ENCODE data around the gene PLAA.

Gene PLAA

DNA sequence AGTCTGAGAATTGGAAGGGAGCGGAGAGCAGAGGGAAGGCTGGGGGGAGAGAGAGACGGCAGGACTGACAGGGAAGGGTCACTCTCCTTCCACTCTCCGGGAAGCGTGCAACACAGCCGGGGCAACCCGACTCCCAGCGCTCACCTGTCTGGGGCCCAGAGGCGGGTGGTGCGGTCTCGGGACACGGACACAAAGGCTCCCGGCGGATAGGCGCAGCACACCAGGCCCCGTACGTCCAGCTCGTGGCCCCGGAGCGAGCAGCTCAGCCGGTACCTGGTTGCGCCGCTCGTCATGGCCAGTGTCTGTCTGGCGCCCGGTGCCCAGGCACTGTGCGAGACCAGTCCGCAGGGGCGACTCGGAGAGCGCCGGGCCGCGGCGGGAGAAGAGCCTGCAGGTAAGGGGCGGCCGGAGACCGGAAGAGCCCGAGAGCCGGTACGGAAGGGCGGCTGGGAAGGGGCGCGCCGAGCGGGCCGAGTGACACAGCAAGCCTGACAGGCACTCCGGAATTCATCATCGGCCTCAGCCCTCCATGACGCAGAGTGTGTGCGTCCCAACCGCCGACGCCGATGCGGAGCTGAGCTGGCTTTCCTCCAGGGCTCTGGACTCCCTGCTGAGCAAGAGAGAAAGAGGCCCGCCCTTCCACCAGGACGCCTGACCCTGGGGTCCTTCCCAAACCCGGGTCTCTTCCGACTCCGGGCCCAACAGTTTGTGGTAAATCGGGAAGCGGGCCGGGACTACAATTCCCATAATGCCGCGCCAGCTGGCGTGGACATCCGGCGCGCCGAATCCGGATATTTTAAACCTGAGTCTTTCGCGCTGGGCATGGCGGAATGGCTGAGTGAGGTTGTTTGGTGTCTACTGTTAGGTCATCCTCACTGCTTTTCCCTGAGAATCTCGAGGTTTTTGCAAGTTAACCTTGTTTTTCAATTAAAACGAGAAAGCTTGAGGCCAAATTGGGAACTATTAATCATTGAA, at the start of gene PLAA:
PLAA (minus strand) TSS at position 490 of the 975 bp plus-strand sequence; CDS start at position 293, 197 bp downstream.
- DNase-seq (ENCODE audit: low spot score) = peak; percentile 81

DNA sequence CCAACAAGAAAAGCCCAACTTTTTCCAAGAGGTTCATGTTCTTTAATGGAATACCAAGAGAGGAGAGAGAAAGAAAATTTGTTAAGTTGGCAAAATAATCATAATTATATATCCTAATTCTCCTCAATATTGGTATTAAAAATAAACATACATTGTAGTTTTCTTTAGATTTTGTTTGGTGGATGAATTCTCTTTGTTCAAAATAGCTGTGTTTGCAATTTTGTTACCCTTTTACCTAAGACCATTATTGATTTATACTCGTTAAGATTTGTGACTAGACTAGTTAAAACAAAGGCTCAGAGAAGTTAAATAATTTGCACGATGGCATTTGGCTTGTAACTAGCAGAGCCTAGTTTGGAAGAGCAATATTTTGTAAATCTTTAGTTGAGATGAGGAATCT, 48.8 kb upstream of the PLAA start:
- no peak for DNase-seq (ENCODE audit: low spot score)

DNA sequence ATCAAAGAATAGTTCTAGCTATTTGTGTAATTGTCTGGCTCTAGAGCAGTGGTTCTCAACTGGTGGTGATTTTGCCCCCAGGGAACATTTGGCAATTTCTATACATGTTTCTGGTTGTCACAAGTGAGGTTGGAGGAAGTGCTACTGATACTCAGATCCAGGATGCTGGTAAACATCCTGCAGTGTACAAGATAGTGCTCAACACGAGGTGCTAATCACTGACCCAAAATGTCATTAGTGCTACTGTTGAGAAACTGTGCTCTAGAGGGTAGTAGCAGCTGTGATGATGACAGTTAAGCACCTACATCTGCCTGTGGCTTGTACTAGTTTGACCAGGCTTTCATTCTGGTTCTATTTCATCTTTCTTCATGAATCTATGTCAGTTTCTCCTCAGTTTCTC, 36.3 kb upstream of the PLAA start:
- no peak for DNase-seq (ENCODE audit: low spot score)

DNA sequence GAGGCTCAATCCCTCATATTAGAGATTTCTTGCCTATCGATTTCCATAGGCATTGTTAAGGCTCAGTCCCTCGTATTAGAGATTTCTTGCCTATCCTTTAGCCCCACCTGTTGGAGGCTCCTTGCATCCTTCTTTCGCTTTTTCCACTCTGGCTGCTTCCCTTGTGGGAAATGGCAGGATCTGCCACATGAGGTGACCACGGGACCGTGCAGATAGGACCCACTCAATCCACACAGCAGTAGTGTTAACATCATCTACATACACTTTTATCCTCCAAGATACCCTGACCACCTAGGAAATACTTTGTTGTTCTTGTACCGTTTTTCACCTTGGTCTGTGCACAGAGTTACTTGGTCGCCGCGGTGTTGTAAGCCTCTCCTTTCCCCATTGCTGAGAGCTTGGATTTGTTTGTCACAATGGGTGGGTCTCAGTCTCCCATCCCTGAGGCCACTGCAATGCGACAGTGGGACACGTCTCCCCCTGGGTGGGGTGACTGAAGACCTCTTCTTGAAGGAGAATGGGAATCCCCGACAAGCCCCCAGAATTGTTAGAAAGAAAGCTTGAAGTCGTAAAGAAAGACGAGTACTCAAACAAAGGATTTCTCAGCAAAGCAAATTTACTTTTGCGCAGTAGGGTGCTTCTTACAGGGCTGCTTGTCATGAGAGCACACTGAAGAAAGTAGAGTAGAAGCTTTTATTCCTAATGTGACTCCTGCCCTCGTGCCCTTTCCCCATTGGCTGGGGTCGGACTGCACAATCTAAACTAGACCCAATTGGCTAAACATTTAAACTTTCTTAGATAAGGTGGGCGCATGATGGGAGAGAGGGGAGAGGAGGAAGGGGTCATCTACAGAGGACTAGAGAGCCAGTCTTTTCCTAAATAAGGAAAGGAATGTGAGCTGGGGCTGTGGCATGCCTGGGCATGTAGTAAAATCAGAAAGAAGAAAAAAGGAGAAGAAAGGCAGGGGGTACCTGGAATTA, 29.0 kb upstream of the PLAA start:
- DNase-seq (ENCODE audit: low spot score) = peak; percentile 17

DNA sequence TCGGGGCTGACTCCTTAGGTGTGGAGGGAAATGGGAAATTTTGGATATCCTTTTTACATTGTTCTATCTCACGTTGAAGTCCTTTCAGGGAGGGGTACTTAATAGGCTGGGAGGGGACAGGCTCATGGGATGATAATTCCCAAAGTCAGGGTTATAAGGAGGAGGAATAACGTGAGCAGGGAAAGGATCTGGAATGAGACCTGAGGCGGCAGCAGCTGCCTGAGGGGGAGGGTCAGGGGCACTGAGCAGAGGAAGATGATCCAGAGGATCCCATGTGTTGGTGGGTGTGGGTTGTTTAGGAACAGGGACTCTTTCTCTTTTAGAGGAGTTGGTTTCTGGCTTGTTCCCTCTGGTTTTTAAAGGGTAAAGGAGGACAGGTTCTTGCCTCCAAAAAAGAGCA, 27.9 kb upstream of the PLAA start:
- no peak for DNase-seq (ENCODE audit: low spot score)

DNA sequence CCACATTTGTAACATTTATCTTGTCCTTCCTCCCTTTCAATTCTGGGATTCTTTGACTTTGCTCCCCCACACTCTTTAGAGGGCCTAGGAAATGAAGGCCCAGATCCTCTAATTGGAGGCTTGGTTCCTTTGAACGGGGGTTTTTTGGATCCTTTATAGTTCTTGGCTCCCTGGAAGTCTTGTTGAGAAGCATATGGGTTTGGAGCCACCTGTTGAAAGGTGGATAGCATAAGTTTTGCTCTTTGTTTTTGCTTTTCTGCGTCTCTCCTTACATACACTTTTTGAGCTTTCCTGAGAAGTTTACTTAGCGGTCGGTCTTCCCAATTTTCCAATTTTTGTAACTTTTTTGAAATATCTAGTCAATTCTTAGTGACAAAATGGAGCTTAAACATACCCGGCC, 26.9 kb upstream of the PLAA start:
- DNase-seq (ENCODE audit: low spot score) = no peak

DNA sequence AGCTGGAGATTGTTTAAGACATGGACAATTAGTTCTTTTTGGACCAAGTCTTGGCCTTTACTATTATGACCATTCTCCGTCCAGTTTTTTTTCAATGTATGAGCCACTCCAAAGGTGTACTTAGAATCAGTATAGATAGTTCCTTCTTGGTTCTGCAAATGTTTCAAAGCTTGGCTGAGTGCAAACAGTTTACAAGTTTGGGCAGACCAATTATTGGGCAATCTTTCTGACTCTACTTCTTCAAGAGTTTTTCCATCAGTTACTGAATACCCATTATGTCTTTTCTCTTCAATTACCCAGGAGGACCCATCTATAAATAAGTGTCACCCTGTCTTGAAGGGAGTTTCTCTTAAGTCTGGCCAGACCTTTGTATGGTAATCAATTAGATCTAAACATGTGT, 24.7 kb upstream of the PLAA start:
- DNase-seq (ENCODE audit: low spot score) = no peak

DNA sequence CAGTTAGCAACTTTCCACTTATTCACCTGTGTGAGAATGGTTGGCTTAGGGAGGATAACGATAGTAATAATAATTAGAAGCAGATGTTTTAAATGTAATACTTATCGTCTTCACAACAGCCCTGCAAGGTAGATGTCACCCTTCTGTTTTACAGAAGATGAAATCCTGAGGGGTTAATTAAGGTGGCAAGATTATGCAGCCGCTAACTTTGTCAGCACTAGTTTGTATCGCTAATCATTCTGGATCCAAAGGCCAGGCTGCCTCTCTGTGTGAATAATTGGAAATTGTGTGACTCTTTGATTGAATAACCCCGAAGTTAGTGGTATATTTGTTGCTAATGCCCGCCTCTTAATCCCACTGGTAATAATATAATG, 9.8 kb upstream of the PLAA start:
- DNase-seq (ENCODE audit: low spot score) = no peak

DNA sequence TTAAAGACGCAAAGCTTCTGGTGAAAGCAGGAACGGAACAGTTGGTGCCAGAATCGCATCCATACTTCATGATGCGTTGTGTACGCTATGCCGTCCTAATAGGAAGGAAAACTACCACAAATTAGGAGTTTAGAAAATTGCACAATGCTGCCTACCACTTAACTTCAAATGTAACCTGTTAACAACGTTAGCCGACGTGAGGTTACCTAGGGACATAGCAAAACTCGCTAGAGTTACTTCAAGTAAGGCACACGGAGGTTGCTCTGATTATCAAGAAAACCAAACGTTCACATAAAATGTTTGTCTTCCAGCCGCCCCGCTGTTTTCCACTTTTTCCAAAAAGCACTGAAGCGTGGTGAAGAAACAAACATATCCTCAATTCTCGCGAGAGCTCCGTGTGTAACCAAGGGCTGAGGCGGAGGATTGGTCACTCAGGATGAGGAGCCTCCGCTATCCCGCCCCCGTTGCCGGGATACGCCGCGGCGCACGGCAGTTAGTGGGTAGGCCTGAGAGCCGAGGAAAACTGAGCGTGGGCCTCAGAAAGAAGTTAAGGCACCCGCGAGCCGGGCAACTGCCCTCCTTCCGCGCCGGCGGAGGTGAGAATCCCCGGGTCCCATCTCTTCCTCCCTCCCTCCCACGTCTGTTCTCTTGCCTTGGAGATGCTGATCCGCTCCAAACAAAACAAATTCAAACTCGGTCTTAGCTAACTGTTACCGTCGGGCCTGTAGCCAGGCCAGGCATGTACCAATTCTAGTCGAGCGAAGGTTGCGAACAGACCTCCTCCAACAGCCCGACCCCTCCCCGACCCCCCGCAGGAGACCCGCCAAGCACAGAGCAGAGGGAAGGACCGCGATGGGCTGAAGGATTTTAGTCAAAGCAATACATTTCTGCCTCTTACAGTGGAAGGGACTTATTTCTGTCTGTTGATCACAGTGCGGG, 9.1 kb upstream of the PLAA start, which contains the start of gene IFT74:
IFT74 (plus strand) TSS at position 492 of the 939 bp plus-strand sequence. CDS start 5,556 bp downstream, outside the sequence.
- DNase-seq (ENCODE audit: low spot score) = peak; percentile 95

DNA sequence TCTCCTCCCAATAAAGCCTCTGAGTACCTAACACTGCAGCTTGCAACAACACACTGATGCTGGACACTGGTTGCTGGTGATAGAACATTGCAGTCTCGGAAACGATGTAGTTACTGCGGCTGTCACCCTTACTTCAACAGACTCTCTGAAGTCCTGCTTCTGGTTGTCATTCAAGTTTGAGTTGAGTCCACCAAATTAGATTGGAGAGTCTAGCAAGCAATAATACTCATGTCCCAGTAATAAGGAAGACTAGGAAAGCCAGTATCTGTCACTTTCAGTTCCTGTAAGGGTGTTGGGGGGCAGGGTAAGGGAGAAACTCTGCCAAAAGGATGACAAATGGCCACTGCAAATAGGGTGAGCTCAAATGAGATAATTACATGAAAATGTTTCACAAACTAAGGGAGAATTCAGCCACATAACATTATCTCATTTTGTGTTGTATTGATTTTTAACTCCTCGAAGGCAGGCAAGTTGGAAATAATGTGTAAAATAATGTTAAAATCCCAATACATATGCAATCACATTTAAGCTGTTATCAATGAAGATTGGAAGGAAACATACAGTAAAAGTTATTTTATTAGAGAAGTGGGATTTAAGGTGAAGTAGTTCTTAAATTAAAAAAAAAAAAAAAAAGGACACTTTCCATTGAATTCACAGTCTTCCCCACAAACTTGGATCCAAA, 8.3 kb upstream of the PLAA start:
- DNase-seq (ENCODE audit: low spot score) = no peak

DNA sequence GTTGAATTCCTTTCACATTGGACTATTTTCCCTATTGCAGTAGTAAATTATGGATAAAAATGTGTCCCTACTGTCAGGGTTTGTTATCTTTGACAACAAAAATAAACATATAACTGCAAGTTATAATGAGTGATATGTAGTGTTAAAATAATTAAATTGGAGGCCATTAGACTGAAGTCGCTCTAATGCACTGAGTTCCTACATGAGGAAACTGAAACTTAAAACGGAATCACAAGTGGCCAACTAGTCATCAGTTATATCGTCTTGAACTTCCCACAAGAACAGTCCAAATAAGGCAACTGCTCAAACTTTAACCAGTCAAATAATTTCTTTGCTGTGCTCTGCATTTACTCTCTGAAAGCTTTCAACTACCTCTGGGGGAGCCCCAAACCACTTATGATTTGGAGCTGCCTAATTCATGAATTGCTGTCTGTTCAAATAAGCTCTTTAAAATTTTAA, 7.0 kb upstream of the PLAA start:
- DNase-seq (ENCODE audit: low spot score) = peak; percentile 24

DNA sequence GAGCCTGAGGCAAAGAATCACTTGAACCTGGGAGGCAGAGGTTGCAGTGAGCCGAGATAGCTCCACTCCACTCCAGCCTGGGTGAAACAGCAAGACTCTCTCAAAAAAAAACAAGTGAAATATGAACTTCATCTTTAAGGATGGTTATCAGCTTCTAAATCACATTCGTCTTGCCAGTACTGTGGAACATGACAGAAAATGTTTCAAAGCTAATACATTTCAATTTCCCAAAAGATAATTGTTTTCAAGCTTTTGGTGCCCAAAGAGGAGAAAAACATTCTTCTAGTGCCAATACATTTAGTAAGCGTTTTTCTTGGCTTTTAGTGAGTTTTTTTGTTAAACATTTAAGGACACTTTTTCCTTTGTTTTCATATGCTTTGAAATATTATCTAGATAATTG, 4.8 kb upstream of the PLAA start:
- no peak for DNase-seq (ENCODE audit: low spot score)

DNA sequence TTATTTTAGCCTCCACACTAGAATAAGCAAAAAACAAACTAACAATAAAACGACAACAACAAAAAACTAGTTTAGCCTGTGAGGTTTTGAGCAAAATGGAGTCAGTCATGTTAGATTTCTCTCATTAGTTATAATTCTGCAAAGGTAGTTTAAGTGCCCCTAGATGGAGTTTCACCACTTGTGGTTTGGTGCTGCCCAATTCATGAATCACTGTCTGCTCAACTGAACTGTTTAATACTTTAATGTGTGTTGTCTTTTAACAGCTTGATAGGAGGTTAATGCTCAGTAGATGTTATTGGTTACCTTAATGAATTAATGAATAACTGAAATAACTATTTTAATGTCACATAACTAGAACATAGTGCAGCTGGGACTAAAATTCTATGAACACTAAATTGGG, 3.5 kb upstream of the PLAA start:
- DNase-seq (ENCODE audit: low spot score) = no peak

DNA sequence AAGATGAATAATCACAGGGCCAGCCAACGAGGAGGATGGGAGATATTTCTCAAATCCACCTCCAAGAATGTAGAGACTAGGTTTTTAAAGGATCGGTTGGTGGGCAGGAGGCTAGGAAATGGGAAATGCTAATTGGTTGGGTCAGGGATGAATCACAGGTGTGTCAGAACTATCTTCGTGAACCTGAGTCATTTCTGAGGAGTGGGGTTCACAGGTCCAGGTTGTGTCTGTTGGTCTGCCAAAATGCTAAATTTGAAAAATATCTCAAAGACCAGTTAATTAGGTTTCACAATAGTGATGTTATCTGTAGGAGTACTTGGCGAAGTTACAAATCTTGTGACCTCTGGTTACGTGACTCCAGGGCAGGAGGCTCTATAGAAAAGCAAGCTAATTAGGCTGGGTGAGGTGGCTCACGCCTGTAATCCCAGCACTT, 2.6 kb upstream of the PLAA start:
- DNase-seq (ENCODE audit: low spot score) = no peak

DNA sequence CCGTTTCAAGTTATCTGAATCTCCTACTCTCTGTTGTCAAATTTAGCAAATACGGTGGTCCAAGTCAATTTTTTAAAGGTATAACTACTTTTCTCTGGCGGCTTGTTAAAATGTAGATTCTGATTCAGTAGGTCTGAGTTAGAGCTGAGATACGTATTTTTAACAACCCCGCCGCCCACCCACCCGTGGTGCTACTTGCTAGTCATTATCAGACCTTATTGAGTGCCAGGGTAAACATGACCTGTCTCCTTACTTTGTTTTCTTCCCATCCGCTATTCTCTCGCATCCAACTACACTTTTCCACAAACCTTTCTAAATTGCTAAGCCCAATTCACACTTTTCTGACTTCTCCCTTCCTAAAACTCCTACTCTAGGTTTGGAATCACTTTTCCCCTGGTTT, 694 bp upstream of the PLAA start:
- DNase-seq (ENCODE audit: low spot score) = no peak

DNA sequence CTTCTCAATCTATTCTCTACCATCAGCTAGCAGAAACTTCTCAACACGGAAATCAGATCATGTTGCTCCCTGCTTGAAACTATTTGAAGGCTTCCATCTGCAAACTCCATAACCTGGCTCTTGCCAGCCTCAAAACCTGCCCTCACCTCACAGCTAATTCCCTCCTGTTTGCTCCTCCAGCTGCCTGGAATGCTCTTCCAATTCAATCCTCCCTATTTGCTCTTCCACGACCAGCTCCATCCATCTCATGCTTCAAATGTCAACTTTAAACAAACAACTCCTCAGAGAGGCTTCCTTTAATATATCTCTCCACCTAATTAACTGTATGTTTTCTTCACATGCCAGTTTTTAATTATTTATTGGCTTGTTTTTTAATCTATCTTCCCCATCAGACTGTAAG, 1.5 kb downstream of the PLAA start:
- DNase-seq (ENCODE audit: low spot score) = no peak

DNA sequence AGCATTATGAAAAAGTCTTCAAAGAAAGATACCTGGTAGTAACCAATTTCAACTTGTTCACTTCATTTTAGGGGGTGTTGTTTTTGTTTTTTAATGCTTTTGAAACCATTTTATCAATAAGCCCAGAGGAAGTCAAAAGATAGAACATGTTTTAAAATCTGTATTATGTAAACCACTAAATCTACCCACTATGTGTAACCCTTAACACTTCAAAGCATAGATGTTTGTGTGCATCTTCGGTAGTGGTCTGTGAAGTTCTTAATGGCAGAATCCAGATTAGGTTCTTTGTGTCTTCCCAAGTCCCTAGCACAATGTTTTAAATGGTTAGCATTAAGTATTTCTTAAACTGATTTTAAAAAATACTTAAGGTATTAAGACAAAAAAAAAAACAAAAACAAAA, 6.3 kb downstream of the PLAA start:
- no peak for DNase-seq (ENCODE audit: low spot score)

DNA sequence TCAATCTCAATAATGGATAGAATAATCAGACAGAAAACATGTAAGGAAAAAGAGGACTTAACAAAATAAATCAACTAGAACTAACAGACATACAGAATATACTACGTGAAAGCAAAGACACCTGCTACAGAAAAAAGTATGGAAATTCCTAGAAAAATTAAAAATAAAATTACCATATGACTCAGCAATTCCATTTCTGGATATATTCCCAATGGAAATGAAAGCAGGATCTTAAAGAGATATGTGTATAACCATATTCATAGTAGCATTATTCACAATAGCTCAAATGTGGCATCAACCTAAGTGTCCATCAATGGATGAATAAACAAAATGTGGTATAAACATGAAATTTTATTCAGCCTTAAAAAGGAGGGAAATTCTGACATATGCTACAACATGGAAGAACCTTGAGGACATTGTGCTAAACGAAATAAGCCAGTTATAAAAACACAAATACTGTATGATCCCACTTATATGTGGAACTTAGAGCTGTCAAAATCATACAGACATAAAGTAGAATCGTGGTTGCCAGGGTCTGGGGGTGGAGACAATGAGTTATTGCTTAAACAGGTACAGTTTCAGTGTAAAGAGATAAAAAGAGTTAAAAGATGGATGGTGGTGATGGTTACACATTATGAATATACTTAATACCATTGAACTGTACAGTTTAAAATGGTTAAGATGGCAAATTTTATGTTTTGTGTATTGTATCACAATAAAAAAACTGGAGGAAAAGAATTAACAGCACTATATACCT, 6.9 kb downstream of the PLAA start:
- no peak for DNase-seq (ENCODE audit: low spot score)

DNA sequence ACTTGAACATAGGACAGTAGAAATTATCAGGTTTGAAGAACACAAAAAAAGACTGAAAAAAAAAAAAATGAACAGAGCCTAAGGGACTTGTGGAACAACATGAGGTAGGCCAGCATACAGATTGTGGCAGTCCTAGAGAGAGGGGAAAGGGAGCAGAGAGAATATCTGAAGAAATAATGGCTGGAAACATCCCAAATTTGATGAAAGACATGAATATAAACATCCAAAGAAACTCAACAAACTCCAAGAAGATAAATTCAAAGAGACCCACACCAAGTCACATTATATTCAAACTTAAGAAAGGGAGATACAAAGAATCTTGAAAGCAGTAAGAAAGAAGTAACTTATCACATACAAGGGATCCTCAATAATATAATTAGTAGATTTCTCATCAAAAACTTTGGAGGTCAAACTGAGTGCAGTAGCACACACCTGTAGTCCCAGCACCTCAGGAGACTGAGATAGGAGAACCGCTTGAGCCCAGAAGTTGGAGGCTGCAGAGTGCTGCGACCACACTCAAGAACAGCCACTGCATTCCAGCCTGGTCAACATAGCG, 9.1 kb downstream of the PLAA start:
- DNase-seq (ENCODE audit: low spot score) = no peak

DNA sequence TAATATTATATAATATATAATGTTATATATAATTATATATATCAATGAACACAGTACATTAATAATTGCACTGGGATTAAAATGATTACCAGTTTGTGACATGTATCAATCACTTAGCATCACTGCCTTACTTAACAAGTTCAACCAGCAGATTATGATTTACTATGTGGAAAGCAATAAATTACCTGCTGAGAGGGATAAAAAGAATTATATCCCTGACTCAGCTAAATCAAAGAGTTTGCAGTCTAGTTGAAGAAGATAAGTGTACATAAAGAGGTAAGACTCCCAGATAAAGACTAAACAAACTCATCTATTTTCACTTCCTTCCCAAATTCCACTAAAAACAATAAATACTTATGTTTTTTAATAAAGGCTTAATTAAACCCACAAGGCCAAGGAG, 11.2 kb downstream of the PLAA start:
- no peak for DNase-seq (ENCODE audit: low spot score)
